Caki2 (cell line): ENCODE data around the gene RAB8A. TPM values are rescaled to one million over a fixed set of nuclear protein-coding genes. Genes with fewer than 3 reads are reported as not detected.
"Not testable (repeated sequence)": the region's sequence is repeated elsewhere in the genome, so short reads cannot be mapped to it uniquely, and the experiment has no call there.

Experiments used
- DNase-seq: peaks from one replicate; pipeline ENCODE4 v3.0.0-alpha.2; 2015; ENCODE audit warnings: low read depth
- in situ Hi-C: cut with HindIII; loops from 2 replicates; pipeline ENCODE4 v1.10.0; 2016; ENCODE audit warnings: low sequenced_read_pairs, low pct_unique_long_range_greater_than_20kb, mixed read lengths
- total RNA-seq: library from RNA; depleted of rRNA; stranded (reverse); fragments of >200 nt; shearing (Covaris generic); gene quantifications from 2 replicates; pipeline ENCODE4 v1.2.3, GENCODE V29; 2014; ENCODE audit warnings: low replicate concordance

RAB8A gene
- total RNA-seq, 1 experiment from 2014 or later: 122 TPM

DNA sequence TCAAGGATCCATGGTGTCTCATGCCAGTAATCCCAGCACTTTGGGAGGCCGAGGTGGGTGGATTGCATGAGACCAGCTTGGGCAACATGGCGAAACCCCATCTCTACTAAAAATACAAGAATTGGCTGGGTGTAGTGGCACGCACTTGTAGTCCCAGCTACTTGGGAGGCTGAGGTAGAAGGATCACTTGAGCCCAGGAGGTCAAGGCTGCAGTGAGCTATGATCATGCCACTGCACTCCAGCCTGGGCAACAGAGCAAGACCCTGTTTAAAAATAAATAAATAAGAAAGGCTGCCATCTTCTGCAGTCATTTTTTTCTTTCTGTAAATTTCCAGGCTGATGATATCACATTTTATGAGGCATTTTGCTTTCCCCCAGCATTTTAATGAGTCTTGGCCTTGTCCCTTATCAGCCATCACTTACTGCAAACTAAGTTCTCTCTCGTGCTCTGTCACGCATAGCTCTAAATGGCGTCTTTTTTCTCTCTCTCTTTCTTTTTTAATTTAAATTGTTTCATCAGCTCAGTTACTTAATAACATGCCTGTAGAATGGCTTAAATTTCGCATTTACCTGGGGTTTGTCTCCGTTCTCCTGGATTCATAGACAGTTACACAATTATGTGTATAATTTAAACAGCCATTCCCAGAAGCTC lies 12.2 kb upstream of the RAB8A start:
- DNase-seq, in situ Hi-C loops: not testable (repeated sequence)

- DNase-seq: no peak
- in situ Hi-C loops: no loop called here
Measured at GRCh38 chr19:16100524-16100923, 11.2 kb upstream of the RAB8A start.

DNA sequence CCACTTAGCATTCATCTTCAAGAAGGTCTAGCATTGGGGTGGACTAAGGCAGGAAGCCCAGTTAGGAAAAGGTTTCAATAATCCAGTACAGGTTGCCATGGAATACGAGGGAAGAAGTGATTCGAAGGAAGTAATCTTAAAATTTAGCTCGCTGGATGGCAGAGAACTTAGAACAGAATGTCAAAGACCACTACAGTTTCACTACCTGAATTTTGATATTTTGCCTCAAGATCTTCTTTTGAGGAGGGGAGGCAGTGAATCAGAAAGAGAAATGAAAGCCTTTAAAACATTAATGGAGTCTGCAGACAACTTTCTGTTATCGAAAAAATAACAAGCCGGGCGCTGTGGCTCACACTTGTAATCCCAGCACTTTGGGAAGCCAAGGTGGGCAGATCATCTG lies 7.0 kb upstream of the RAB8A start:
- in situ Hi-C loops: no loop called here
- DNase-seq: no peak

GRCh38 chr19:16106121-16106520 lies 5.6 kb upstream of the RAB8A start:
- in situ Hi-C loops: no loop called here
- peak; percentile 90 for DNase-seq

- DNase-seq: no peak
- in situ Hi-C loops: no loop called here
Measured at GRCh38 chr19:16111909-16112752, 442 bp downstream of the RAB8A start.

- in situ Hi-C loops: no loop called here
- DNase-seq: no peak
Measured at GRCh38 chr19:16112778-16113177, 1.1 kb downstream of the RAB8A start.

DNA sequence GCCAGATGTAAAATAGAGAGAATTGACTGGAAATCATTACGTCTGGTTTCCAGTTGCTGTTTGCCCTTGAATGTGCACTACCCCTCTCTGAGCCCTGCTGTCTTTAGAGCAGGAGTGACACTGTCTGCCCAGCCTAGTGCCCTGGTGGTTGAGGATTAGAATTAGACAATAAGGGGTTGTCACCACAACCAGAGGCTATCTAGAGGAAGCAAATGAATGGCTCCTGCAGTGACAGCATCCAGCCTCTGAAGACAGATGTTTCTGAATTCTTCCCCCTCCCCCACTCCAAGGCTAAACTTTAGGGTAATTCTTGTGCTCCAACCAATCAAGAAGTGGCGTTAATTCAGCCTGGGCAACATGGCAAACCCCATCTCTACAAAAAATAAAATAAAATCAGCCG lies 2.0 kb downstream of the RAB8A start:
- no peak for DNase-seq
- in situ Hi-C loops: no loop called here

DNA sequence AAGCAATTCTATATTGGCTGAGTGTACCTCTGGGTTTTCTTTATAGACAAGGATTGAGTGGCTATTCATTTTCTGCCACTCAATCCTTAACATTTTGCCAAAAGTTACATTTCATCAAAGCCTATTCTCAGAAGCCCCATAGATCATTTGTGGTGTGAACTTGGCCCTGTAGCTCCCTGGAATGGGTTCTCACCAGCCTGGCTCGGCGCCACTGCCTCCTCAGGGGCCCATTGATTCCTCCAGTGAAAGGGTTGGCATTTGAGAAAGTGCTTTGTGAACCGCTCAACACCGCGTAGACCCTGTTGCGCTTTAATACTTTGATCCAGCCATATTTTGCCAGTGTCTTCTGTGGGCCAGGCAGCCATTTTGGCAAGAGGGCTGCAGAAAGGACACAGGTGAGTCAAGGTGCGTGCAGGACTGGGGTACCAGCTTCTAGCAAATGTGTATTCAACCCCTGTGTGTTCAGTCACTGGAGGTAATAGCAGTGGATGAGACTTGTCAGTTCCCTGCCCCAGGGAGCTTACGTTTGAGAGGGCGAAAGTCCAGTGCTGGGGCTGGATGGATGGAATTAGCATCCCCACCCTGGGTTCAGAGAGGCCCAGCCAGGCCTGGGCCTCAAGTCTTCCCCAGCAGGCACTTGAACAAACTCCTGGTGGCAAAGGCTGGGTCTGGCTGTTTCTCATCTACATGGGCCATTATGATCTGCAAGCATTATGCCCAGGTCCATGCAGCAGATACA lies 3.8 kb downstream of the RAB8A start:
- DNase-seq: no peak
- in situ Hi-C loops: no loop called here

DNA sequence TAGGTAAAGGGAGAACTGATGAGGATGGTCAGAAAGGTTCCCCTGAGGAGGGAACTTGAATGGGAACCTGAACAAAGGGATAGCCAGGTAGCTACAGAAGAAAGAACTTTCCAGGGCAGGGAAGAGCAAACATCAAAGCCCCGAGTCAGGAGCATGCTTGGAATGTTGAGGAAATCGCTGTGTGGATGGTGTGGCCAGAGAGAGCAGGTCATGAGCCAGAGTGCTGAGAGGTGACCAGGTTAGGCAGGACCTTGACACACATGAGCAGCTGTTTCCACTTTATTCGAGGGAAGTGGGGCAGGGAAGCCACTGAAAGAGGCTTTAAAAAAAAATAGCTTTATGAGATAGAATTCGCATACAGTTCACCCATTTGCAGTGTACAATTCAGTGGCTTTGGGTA lies 4.4 kb downstream of the RAB8A start:
- in situ Hi-C loops: no loop called here

DNA sequence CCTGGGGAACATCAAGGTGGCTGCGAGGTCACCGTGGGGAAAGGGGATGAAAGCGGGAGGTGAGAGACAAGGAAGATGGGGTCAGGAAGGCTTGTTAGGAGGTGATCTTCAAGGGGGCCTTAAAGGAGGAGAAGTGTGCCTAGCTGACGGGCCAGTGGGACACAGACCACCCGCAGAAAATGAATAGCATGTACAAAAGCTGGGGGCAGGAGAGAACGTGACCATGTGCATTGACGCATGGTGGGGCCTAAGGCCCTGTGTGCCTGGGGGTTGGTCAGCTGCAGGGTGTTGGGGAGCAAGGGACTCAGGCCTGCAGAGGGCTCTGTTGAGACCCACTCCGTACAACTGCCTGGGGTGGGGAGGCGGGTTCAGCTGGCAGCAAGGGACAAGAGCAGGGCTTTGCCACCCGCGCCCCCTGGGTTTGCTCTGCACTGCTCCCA lies 5.9 kb downstream of the RAB8A start:
- no peak for DNase-seq
- in situ Hi-C loops: no loop called here

More for the DNA sequence above, 4.4 kb downstream of the RAB8A start:
- DNase-seq: no peak

GRCh38 chr19:16118489-16119033 lies 6.9 kb downstream of the RAB8A start:
- no peak for DNase-seq

DNA sequence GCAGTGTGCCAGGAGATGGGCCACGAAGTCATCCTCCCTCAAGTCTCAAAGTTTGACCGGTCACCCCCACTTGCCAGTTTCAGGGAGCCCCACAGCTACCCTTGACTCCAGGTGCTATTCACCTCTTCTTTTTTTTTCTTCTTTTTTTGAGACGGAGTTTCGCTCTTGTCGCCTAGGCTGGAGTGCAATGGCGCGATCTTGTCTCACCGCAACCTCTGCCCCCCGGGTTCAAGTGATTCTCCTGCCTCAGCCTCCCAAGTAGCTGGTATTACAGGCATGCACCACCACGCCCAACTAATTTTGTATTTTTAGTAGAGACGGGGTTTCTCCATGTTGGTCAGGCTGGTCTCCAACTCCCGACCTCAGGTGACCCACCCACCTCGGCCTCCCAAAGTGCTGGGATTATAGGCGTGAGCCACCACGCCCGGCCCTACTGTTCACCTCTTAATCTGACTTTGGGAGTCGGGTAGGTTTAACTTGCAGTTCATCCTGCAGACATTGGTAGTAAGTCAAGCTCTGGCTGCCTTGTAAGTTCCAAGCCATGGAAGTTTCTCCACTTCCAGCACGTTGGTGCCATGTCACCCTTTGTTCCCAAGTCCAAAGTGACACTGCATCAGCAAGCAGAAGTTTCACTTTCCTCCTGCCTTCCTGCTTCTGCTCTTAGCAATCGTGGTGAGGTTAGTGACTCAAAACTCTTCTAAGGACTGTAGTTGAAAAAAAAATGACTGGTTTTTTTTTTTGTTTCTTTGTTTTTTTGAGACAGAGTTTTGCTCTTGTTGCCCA lies 7.6 kb downstream of the RAB8A start:
- in situ Hi-C loops, DNase-seq: not testable (repeated sequence)

More at GRCh38 chr19:16118489-16119033, 6.9 kb downstream of the RAB8A start:
- in situ Hi-C loops: no loop called here

GRCh38 chr19:16121141-16121540 lies 9.5 kb downstream of the RAB8A start:
- no peak for DNase-seq
- in situ Hi-C loops: no loop called here

- in situ Hi-C loops: no loop called here
- no peak for DNase-seq
Measured at GRCh38 chr19:16121967-16122366, 10.3 kb downstream of the RAB8A start.

DNA sequence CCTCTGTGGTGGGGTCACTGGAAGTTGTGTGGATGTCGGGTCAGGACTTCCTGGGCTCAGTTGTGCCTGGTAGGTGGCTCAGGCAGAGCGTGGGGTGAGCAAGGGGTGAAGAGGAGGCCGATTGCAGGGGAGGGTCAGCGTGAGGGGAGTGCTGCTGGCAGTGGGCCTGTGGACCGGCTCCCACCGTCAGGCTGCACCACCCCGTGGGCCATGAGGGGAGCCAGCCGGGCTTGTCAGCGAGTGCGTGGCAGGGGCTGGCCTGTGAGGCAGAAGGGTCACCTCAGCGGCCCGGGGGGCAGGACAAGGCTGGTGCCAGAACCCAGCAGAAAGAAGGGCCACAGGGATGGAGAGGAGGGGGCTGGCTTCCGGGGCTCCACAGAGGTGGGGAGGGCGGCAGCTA lies 13.3 kb downstream of the RAB8A start:
- DNase-seq: no peak
- in situ Hi-C loops: no loop called here

DNA sequence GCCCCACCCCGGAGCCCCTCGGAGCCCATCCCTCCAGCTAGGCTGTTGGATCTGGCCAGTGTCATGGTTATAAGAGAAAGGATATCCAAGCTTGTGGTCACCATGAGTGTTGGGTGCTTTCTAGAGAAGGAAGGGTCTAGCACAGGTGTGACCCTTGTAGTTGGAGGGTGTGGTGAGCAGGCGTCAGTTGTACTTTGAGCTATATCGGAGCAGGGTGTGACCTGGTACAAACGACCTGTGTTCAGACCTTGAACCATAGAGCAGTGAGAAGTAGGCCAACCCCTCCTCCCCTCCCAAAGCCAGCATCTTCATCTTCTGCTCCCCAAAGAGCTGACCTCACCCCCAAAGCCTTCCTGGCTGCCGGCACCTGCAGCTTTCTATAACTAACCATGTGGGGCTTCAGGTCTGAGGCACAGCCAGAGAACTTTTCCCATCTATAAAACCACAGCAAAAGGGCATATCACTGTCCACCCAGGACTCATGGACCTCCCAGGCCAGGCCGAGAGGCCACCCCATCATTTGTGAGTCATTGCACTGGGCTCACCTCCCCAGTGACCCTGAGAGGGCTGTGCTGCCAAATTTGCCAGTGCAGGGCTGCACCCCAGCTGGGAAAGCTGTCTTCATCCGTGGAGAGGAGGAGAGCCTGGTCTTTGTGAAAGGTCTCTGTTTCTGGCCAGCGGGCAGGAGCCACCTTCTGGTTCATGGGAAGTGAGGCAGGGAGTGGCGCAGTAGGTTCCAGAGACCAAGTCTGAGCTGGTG lies 14.2 kb downstream of the RAB8A start:
- in situ Hi-C loops: no loop called here
- DNase-seq: no peak

- in situ Hi-C loops: no loop called here
- no peak for DNase-seq
Measured at GRCh38 chr19:16127080-16127479, 15.4 kb downstream of the RAB8A start.
